ENCODE results near the gene ALPG.
"Not testable (repeated sequence)": the region's sequence is repeated elsewhere in the genome, so short reads cannot be mapped to it uniquely, and the experiment has no call there.

Gene ALPG

DNA sequence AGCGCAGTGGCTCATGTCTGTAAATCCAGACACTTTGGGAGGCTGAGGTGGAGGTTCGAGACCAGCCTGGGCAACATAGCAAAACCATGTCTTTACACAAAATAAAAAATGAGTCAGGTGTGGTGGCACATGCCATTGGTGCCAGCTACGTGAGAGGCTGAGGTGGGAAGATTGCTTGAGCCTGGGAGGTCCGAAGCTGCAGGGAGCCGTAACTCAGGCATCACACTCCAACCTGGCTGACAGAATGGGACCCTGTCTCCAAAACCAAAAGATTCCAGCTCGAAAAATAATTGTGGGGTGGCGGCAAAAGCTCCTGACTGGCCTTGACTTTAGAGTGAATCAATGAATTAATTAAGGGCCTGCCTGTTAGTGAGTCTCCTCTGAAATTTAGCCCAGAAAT is 29.3 kb upstream of the ALPG start:
- no peak for DNase-seq

- DNase-seq: peak; percentile 43
These were observed 28.6 kb upstream of the ALPG start for GRCh38 chr2:232377841-232378734.

GRCh38 chr2:232378735-232379151 is 27.9 kb upstream of the ALPG start, which contains the start of gene ALPP:
Gene ALPP, plus strand, starts transcription at chr2:232378751. Its CDS starts 52 bp downstream, at chr2:232378803.
- peak; percentile 39 for DNase-seq

- DNase-seq: peak; percentile 10
These were observed 26.7 kb upstream of the ALPG start for GRCh38 chr2:232379610-232380590.

GRCh38 chr2:232381204-232382031 is 25.2 kb upstream of the ALPG start:
- DNase-seq: peak; percentile 35

DNA sequence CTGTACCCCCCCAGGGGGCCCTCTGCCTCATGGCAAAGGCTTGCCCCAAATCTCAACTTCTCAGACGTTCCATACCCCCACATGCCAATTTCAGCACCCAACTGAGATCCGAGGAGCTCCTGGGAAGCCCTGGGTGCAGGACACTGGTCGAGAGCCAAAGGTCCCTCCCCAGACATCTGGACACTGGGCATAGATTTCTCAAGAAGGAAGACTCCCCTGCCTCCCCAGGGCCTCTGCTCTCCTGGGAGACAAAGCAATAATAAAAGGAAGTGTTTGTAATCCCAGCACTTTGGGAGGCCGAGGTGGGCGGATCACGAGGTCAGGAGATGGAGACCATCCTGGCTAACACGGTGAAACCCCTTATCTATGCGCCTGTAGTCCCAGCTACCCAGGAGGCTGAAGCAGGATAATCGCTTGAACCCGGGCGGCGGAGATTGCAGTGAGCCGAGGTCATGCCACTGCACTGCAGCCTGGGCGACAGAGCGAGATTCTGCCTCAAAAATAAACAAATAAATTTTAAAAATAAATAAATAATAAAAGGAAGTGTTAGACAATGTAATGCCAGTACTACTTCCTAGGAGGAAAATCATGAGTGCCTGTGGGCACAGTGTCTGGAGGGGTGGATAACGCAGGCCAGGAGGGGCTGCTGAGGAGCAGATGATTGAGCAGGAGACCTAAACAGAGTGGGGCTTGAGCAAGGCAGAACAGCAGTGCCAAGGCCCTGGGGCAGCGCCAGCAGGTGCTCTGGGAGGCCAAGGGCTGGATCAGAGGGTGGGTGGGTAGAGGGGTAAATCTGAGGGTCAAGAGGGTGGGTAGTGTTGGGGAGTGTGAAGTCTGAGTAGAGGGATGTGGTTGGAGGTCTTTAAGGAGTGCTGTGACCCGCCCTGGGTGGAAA is 24.1 kb upstream of the ALPG start:
- peak; percentile 25 for DNase-seq

DNA sequence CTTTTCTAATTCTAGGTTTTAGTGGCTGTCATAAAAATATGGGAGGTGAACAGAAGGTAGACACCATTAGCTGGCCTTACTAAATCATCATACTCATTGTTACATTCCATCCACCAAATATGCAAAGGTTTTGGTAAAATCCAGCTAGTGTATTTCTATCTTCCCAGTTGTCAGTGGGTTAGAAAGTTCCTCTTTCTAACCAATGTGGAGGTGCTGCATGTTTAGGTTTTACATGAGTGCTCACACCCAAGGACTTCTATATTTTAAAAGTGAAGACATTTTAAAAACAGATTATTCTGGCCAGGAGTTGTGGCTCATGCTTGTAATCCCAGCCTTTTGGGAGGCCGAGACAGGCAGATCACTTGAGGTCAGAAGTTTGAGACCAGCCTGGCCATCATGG is 22.2 kb upstream of the ALPG start:
- DNase-seq: no peak

DNA sequence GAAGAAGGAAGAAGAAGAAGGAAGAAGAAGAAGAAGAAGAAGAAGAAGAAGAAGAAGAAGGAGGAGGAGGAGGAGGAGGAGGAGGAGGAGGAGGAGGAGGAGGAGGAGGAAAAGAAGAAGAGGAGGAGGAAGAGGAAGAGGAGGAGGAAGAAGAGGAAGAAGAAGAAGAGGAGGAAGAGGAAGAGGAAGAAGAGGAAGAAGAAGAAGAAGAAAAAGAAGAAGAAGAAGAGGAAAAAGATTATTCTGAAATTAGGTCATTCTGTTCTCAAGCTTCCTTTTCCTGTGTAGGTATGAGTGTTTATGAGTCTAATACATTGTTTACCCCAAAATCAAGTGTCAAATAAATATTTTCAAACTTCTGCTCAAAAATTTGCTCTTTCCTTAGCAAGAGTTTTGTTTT is 21.6 kb upstream of the ALPG start:
- DNase-seq: peak; percentile 7

- DNase-seq: peak; percentile 49
These were observed 20.8 kb upstream of the ALPG start for GRCh38 chr2:232385660-232386489.

DNA sequence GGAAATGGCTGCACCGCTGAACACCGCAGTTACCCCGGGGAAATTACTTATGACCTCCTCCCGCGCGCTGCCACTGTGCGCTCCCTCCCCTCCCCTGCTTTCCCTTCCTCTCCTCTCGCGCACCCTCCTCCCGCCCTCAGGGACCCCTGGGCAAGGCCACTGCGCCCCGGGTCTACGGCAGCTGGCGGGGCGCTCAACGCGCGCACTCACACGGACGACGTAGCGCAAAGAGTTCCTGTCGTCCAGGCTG is 20.2 kb upstream of the ALPG start:
- DNase-seq: no peak

DNA sequence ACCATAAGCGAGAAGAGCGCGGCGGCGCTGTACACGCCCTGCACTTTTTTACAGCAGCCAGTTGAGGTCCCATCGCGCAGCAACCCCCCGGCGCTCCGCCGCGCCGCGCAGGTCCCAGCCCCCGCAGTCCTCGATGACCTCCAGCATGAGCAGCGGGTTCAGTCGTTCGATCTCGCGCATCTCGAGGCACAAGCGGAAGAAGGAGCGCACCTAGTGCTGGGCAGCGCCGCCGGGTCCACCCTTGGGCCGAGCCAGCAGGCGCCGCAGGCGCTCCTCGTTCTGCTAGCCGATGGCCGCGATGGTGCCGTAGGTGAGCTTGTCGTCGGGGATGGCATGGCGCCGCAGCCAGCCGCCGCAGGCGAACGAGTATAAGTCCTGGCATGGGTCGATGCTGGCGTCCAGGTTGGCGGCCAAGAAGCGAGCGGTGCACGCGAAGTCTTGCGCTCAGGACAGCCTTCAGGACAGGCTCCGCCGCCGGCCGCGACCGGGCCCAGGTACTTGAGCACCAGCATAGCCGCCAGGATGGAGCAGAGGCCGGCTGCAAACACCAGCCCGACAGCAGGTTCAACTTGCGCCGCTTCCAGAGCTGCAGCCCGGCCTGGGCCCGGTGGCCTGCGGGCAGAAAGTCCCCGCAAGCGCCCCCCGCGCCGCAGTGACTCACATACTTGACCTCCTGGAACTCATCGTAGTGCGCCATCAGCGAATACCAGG is 19.7 kb upstream of the ALPG start:
- DNase-seq: no peak

GRCh38 chr2:232387451-232388171 is 19.0 kb upstream of the ALPG start:
- no peak for DNase-seq

DNA sequence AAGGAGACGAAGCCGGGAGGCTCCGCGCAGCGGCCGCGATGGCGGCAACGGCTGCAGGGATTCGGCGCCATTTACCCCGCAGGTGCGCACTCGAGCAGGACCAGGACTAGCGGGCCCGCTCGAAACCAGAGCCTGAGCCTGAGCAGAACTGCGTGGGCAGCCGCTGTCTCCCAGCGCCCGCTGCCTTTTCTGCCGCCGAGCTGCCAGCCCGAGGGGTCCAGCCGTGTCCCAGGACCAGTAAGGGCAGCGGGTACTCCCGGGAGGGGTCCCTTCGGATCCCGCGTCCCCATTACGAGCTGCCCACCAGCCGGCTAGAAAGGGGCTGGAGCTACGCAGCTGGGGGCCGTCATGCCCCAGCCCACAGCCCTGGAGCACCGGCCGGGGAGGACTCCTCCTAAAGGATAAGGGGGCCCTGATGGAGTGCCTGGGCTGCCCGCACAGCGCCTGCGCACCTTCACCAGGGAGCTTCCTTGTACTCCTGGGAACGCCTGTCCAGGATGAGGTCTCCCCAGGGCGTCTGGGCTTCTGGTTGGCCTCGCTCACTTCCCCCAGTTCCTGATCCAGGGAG is 18.2 kb upstream of the ALPG start:
- DNase-seq: no peak

DNA sequence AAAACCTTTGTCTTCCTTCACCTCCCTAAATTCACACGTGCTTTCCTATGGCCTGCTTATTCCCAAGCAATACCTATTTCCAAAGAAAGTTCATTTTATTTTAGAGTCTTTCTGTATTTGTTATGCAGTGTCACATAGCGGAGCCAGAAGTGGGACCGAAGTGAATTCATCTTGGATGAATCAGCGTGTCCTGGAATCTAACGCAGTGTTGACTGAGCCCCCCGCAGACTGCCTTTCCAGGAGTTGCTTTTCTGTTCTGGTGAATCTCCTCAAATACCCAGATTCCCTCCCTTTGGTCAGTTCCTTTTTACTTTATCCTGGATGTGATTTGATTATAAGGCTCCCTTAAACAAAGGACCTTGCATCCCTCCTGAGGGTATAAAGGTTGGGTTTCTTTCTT is 17.3 kb upstream of the ALPG start:
- DNase-seq: no peak

- DNase-seq: no peak
These were observed 16.0 kb upstream of the ALPG start for GRCh38 chr2:232390661-232391060.

DNA sequence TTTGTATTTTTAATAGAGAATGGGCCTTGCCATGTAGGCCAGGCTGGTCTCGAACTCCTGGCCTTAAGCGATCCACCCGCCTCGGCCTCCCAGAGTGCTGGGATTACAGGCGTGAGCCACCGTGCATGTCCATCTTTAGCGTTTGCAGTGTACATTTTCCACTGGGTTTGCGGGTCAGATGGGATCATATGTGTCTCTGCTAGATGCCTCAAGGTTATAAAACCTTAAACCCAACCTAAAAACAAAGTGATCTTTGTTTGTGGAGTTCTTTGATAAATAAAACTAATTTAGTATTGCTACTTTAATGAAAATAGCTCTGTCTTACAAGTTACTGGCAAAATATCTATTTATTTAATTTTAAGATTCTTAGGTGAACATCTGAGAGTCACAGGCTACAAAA is 13.1 kb upstream of the ALPG start:
- no peak for DNase-seq

DNA sequence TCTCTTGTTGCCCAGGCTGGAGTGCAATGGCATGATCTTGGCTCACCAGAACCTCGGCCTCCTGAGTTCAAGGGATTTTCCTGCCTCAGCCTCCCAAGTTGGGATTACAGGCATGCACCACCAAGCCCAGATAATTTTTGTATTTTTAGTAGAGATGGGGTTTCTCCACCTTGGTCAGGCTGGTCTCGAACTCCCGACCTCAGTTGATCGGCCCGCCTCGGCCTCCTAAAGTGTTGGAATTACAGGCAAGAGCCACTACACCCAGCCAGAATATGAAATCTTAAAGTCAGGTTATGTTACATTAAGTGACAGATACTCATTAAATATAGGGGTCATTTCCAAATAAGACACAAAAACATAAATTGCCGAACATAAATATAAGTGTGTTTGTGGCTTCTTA is 12.2 kb upstream of the ALPG start:
- not testable (repeated sequence) for DNase-seq

GRCh38 chr2:232395586-232395985 is 11.1 kb upstream of the ALPG start:
- no peak for DNase-seq

DNA sequence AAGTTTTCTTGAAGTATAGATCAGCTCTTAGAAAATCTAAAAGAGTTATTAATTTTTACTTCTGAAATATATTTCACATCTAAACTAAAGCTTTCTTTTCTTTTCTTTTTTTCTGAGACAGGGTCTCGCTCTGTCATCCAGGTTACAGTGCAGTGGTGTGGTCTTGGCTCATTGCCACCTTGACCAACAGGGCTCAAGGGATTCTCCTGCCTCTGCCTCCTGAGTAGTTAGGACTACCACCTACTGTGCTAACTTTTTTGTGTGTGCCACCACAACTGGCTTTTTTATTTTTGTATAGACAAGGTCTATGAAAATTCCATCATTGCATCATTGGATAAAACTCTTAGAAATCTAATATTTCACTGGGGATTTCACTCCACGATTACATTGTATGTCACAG is 10.0 kb upstream of the ALPG start:
- no peak for DNase-seq
